Brain microvascular endothelial cell (primary cell): ENCODE results near the gene CAND1.
"Not testable (repeated sequence)": the region's sequence is repeated elsewhere in the genome, so short reads cannot be mapped to it uniquely, and the experiment has no call there.

Source experiments
- DNase-seq: peaks from one replicate; pipeline ENCODE4 v3.0.0-alpha.2; 2020
- H3K27ac ChIP-seq: fragments of 250-450 bp; sonication (Bioruptor Pico); 2 replicates; pipeline ENCODE4 v1.5.1; 2020; ENCODE audit warnings: mild to moderate bottlenecking, moderate library complexity
- H3K27me3 ChIP-seq: fragments of 250-450 bp; sonication (Bioruptor Pico); replicated peaks from 2 replicates; pipeline ENCODE4 v1.5.1; 2020; ENCODE audit warnings: mild to moderate bottlenecking
- H3K36me3 ChIP-seq: fragments of 250-450 bp; sonication (Bioruptor Pico); replicated peaks from 2 replicates; pipeline ENCODE4 v1.5.1; 2020; ENCODE audit warnings: mild to moderate bottlenecking
- H3K4me3 ChIP-seq: 2 replicates; pipeline ENCODE4 v1.5.1; 2011; ENCODE audit warnings: low read depth, mild to moderate bottlenecking, control low read depth, low read length, moderate library complexity
- in situ Hi-C: cut with HindIII; loops from 2 replicates; pipeline ENCODE4 v1.10.0; 2017; ENCODE audit warnings: low sequenced_read_pairs, low pct_ligation_motif_present
- TF ChIP-seq, protein P1 (sequence below): IDR thresholded peaks from 2 replicates; pipeline ENCODE4 v1.5.1; 2011; ENCODE audit warnings: low read depth, mild to moderate bottlenecking, moderate library complexity, low read length, control low read depth, inconsistent platforms; ENCODE audit errors: missing control alignments

CAND1 gene

DNA sequence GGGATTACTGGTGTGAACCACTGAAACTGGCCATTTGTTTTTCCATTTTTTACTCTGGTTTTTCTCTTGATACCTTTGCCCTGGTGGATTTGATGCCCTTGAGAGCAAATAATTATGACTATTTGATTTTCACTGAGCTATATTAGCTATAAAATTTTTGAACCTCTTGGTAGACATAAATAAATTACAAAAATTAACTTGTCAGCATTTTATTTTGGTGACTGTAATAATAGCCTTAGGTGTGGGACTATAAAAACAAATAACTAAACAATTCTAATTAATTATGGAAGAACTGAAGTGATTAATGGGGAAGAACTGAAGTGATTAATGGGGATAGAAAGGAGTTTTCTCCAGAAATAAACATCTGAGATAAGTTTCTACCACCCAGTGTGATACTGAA lies 62.7 kb downstream of the CAND1 start:
- H3K36me3 ChIP-seq, result no peaks in the 10 kb centered on the region
- H3K27me3 ChIP-seq, result no peaks in the 10 kb centered on the region
- no peak for DNase-seq
- H3K27ac ChIP-seq, result no peak overlapping the region
- in situ Hi-C loops, result no loop called here
- H3K4me3 ChIP-seq, result no peak overlapping the region
- TF ChIP-seq, protein P1, sequence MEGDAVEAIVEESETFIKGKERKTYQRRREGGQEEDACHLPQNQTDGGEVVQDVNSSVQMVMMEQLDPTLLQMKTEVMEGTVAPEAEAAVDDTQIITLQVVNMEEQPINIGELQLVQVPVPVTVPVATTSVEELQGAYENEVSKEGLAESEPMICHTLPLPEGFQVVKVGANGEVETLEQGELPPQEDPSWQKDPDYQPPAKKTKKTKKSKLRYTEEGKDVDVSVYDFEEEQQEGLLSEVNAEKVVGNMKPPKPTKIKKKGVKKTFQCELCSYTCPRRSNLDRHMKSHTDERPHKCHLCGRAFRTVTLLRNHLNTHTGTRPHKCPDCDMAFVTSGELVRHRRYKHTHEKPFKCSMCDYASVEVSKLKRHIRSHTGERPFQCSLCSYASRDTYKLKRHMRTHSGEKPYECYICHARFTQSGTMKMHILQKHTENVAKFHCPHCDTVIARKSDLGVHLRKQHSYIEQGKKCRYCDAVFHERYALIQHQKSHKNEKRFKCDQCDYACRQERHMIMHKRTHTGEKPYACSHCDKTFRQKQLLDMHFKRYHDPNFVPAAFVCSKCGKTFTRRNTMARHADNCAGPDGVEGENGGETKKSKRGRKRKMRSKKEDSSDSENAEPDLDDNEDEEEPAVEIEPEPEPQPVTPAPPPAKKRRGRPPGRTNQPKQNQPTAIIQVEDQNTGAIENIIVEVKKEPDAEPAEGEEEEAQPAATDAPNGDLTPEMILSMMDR, result no peak

DNA sequence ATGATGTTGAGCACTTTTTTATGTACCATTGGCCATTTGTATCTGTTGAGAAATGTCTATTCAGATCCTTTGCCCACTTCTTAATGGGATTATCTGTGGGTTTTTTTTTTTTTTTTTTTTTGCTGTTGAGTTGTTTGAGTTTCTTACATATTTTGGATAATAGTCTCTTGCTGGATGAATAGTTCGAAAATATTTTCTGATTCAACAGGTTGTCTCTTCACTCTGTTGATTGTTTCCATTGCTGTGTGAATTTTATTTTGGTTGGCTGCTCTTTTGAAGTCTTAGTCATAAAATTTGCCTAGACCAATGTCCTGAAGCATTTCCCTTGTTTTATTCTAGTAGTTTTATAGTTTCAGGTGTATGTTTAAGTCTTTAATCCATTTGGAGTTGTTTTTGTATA lies 64.5 kb downstream of the CAND1 start:
- TF ChIP-seq, protein P1, result no peak
- in situ Hi-C loops, result no loop called here
- no peak overlapping the region for H3K4me3 ChIP-seq
- H3K27me3 ChIP-seq, result no peaks in the 10 kb centered on the region
- DNase-seq, result no peak
- no peaks in the 10 kb centered on the region for H3K36me3 ChIP-seq
- H3K27ac ChIP-seq, result no peak overlapping the region

- TF ChIP-seq, protein P1, result no peak
- DNase-seq, result no peak
- no peaks in the 10 kb centered on the region for H3K36me3 ChIP-seq
- H3K4me3 ChIP-seq, result no peak overlapping the region
- no peak overlapping the region for H3K27ac ChIP-seq
- in situ Hi-C loops, result no loop called here
- no peaks in the 10 kb centered on the region for H3K27me3 ChIP-seq
Measured at GRCh38 chr12:67338426-67338825, 69.3 kb downstream of the CAND1 start.

DNA sequence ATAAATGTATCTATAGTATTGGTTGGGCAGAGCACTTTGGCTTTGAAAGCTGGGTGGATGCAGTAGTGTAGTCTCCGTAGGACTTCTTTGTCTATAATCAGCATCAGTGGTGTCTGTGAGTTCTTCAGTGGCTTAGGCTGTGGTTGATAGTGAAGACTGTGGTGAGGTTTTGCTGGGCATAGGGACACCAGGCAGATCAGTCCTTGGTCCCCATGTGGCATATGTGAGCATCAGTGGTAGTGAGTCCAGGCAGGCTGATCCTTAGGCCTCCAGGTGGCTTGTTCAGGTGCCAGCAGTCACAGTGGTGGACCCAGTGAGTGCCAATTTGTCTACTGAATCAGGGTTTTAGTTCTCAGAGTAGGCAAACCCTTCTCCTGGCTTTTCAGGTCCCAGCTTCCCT lies 70.4 kb downstream of the CAND1 start:
- TF ChIP-seq, protein P1, result no peak
- Histone ChIP-seq H3K4me3 (no peak overlapping the region), H3K36me3 (no peaks in the 10 kb centered on the region), H3K27me3 (no peaks in the 10 kb centered on the region), H3K27ac (no peak overlapping the region)
- in situ Hi-C loops, result no loop called here
- no peak for DNase-seq

- in situ Hi-C loops, DNase-seq, H3K36me3 ChIP-seq: not testable (repeated sequence)
Measured at GRCh38 chr12:67341086-67341485, 71.9 kb downstream of the CAND1 start.

DNA sequence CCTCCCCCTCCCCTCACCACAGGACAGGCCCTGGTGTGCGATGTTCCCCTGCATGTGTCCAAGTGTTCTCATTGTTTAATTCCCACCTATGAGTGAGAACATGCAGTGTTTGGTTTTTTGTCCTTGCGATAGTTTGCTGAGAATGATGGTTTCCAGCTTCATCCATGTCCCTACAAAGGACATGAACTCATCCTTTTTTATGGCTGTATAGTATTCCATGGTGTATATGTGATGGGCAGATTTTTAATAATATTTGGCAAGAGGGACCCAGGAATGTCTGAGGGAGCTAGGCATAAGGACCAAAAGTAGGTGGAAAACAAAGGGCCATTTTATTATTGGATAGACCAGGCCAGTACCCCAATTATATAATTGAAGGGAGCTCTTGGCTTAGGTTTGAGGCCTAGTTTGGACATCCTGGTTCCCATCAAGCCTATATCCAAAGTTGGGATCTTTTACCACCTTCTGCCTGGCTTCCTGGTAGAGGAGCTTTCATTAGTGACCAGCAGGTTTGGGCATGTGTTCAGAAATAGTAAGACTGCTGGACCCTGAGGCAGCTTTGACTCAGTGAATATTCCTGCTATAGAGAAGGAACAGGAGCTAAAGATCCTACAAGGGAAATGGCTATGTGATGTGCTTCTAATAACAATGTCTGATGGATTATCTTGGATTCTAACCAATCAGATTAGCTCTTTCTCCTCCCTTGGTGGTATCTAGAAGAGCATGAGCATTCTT lies 76.0 kb downstream of the CAND1 start:
- no peak overlapping the region for H3K27ac ChIP-seq
- no peaks in the 10 kb centered on the region for H3K27me3 ChIP-seq
- H3K4me3 ChIP-seq, result no peak overlapping the region
- in situ Hi-C loops, result no loop called here
- TF ChIP-seq, protein P1, result no peak
- H3K36me3 ChIP-seq, result no peaks in the 10 kb centered on the region
- DNase-seq, result no peak

More at GRCh38 chr12:67341086-67341485, 71.9 kb downstream of the CAND1 start:
- H3K27ac ChIP-seq, H3K27me3 ChIP-seq, H3K4me3 ChIP-seq: not testable (repeated sequence)
